Measurements from ENCODE around the gene DNASE1.

- TF ChIP-seq CTCF (IDR thresholded peaks at IDR 0.05) (no peak), POLR2A (IDR thresholded peaks at IDR 0.05) (no peak)
Observed at GRCh38 chr16:3687792-3688191, 33.3 kb downstream of the DNASE1 start.
